Measurements from ENCODE around the gene FAM83G.
"Not testable (repeated sequence)": the region's sequence is repeated elsewhere in the genome, so short reads cannot be mapped to it uniquely, and the experiment has no call there.

- TF ChIP-seq, protein P1, sequence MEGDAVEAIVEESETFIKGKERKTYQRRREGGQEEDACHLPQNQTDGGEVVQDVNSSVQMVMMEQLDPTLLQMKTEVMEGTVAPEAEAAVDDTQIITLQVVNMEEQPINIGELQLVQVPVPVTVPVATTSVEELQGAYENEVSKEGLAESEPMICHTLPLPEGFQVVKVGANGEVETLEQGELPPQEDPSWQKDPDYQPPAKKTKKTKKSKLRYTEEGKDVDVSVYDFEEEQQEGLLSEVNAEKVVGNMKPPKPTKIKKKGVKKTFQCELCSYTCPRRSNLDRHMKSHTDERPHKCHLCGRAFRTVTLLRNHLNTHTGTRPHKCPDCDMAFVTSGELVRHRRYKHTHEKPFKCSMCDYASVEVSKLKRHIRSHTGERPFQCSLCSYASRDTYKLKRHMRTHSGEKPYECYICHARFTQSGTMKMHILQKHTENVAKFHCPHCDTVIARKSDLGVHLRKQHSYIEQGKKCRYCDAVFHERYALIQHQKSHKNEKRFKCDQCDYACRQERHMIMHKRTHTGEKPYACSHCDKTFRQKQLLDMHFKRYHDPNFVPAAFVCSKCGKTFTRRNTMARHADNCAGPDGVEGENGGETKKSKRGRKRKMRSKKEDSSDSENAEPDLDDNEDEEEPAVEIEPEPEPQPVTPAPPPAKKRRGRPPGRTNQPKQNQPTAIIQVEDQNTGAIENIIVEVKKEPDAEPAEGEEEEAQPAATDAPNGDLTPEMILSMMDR (IDR thresholded peaks at IDR 0.05; ENCODE audit: insufficient read depth, low read depth, low read length): not testable (repeated sequence)
- not testable (repeated sequence) for TF ChIP-seq EZH2 (IDR thresholded peaks at IDR 0.05; ENCODE audit: insufficient read depth, low read length)
Measured at GRCh38 chr17:18922596-18922995, 82.0 kb downstream of the FAM83G start.

Data from astrocyte (in vitro differentiated cells and primary cell).